IPS DF 4.7 (cell line): ENCODE measurements around the gene SCNN1B.
"Not testable (repeated sequence)": the region's sequence is repeated elsewhere in the genome, so short reads cannot be mapped to it uniquely, and the experiment has no call there.

Source experiments
- DNase-seq: peaks from one replicate; pipeline ENCODE4 v3.0.0-alpha.2; 2013; ENCODE audit warnings: low spot score; ENCODE audit errors: extremely low read depth

Gene SCNN1B

GRCh38 chr16:23302045-23302956 is at the start of gene SCNN1B:
TSS of gene SCNN1B (plus strand) at chr16:23302302. CDS start at chr16:23348600, 46,298 bp downstream.
- no peak for DNase-seq

GRCh38 chr16:23252310-23252709 is 49.8 kb upstream of the SCNN1B start:
- no peak for DNase-seq

GRCh38 chr16:23253650-23254049 is 48.5 kb upstream of the SCNN1B start:
- not testable (repeated sequence) for DNase-seq

- no peak for DNase-seq
These were observed 47.8 kb upstream of the SCNN1B start for GRCh38 chr16:23254338-23254737.

- DNase-seq = no peak
These were observed 47.1 kb upstream of the SCNN1B start for GRCh38 chr16:23255000-23255399.

- DNase-seq = no peak
These were observed 45.7 kb upstream of the SCNN1B start for GRCh38 chr16:23256440-23256839.

- DNase-seq = no peak
These were observed 44.4 kb upstream of the SCNN1B start for GRCh38 chr16:23257682-23258081.

GRCh38 chr16:23258919-23259237 is 43.2 kb upstream of the SCNN1B start:
- DNase-seq = no peak

GRCh38 chr16:23267647-23268046 is 34.5 kb upstream of the SCNN1B start:
- no peak for DNase-seq

- DNase-seq = no peak
These were observed 33.5 kb upstream of the SCNN1B start for GRCh38 chr16:23268561-23268960.

GRCh38 chr16:23269248-23269953 is 32.7 kb upstream of the SCNN1B start:
- no peak for DNase-seq

- DNase-seq = no peak
These were observed 31.4 kb upstream of the SCNN1B start for GRCh38 chr16:23270654-23271053.

- DNase-seq = no peak
These were observed 27.1 kb upstream of the SCNN1B start for GRCh38 chr16:23274968-23275367.

GRCh38 chr16:23276821-23277220 is 25.3 kb upstream of the SCNN1B start:
- DNase-seq = no peak

- no peak for DNase-seq
These were observed 24.1 kb upstream of the SCNN1B start for GRCh38 chr16:23278031-23278430.

- DNase-seq = peak; percentile 72
These were observed 22.4 kb upstream of the SCNN1B start for GRCh38 chr16:23279721-23280153.

- DNase-seq = no peak
These were observed 21.6 kb upstream of the SCNN1B start for GRCh38 chr16:23280483-23280967.

- DNase-seq = no peak
These were observed 19.5 kb upstream of the SCNN1B start for GRCh38 chr16:23282568-23282967.

GRCh38 chr16:23283571-23283970 is 18.5 kb upstream of the SCNN1B start:
- DNase-seq = no peak

GRCh38 chr16:23284584-23284983 is 17.5 kb upstream of the SCNN1B start:
- no peak for DNase-seq

GRCh38 chr16:23286131-23286532 is 16.0 kb upstream of the SCNN1B start:
- no peak for DNase-seq

GRCh38 chr16:23288209-23288608 is 13.9 kb upstream of the SCNN1B start:
- no peak for DNase-seq
